Measurements from ENCODE around the gene PES1. TPM values are rescaled to one million over a fixed set of nuclear protein-coding genes. Genes with fewer than 3 reads are reported as not detected.

Gene PES1
- total and polyA plus RNA-seq, 2 of the 13 experiments (the other 11 are each of a cell fraction or from before 2014, with no cell fraction given): 65.1 to 94.7 TPM

GRCh38 chr22:30606455-30607299 lies 15.0 kb upstream of the PES1 start, which contains the start of gene TCN2 (continued):
- TF ChIP-seq, protein P1, sequence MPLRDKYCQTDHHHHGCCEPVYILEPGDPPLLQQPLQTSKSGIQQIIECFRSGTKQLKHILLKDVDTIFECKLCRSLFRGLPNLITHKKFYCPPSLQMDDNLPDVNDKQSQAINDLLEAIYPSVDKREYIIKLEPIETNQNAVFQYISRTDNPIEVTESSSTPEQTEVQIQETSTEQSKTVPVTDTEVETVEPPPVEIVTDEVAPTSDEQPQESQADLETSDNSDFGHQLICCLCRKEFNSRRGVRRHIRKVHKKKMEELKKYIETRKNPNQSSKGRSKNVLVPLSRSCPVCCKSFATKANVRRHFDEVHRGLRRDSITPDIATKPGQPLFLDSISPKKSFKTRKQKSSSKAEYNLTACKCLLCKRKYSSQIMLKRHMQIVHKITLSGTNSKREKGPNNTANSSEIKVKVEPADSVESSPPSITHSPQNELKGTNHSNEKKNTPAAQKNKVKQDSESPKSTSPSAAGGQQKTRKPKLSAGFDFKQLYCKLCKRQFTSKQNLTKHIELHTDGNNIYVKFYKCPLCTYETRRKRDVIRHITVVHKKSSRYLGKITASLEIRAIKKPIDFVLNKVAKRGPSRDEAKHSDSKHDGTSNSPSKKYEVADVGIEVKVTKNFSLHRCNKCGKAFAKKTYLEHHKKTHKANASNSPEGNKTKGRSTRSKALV (CRISPR knock-in tag; IDR thresholded peaks at IDR 0.05): no peak
- no peak for TF ChIP-seq NCOA1 (CRISPR knock-in tag; IDR thresholded peaks at IDR 0.05)
- TF ChIP-seq HOMEZ (CRISPR knock-in tag; IDR thresholded peaks at IDR 0.05; ENCODE audit: low read depth): no peak
- no peak for TF ChIP-seq DNMT3B (CRISPR knock-in tag; conservative IDR thresholded peaks at IDR 0.05)
- peak; percentile 64 for TF ChIP-seq ZFX (CRISPR knock-in tag; IDR thresholded peaks at IDR 0.05; ENCODE audit: low read depth)
- TF ChIP-seq ZNF318 (CRISPR knock-in tag; IDR thresholded peaks at IDR 0.05): no peak
- TF ChIP-seq HIVEP1 (CRISPR knock-in tag; IDR thresholded peaks at IDR 0.05): no peak
- TF ChIP-seq ZKSCAN1 (IDR thresholded peaks at IDR 0.05; ENCODE audit: low read length): no peak
- no peak for TF ChIP-seq GABPA (IDR thresholded peaks at IDR 0.05; ENCODE audit: low read depth, low read length)
- no peak for TF ChIP-seq GABPA (CRISPR knock-in tag; IDR thresholded peaks at IDR 0.05; ENCODE audit: low read depth)
- no peak for TF ChIP-seq LBX2 (CRISPR knock-in tag; IDR thresholded peaks at IDR 0.05; ENCODE audit: borderline replicate concordance)
- TF ChIP-seq, protein P2, sequence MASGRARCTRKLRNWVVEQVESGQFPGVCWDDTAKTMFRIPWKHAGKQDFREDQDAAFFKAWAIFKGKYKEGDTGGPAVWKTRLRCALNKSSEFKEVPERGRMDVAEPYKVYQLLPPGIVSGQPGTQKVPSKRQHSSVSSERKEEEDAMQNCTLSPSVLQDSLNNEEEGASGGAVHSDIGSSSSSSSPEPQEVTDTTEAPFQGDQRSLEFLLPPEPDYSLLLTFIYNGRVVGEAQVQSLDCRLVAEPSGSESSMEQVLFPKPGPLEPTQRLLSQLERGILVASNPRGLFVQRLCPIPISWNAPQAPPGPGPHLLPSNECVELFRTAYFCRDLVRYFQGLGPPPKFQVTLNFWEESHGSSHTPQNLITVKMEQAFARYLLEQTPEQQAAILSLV (CRISPR knock-in tag; IDR thresholded peaks at IDR 0.05; ENCODE audit: borderline replicate concordance): 0 out of 2 replicates have a peak, but pooled peaks have one; percentile 63
- no peak for TF ChIP-seq ATF1 (CRISPR knock-in tag; IDR thresholded peaks at IDR 0.05)

All from HepG2 (cell line).